Glutamatergic neuron (in vitro differentiated cells): ENCODE data around the gene CBX2. TPM values are rescaled to one million over a fixed set of nuclear protein-coding genes. Genes with fewer than 3 reads are reported as not detected.
"Not testable (repeated sequence)": the region's sequence is repeated elsewhere in the genome, so short reads cannot be mapped to it uniquely, and the experiment has no call there.

Source experiments
- DNase-seq: peaks from one replicate; pipeline ENCODE4 v3.0.0; 2022
- H3K27ac Mint-ChIP-seq: one replicate; pipeline ENCODE4 v1.8.0; 2020; ENCODE audit warnings: mild to moderate bottlenecking, mixed read lengths, inconsistent platforms; ENCODE audit not compliant: unreplicated experiment
- H3K27me3 Mint-ChIP-seq: one replicate; pipeline ENCODE4 v1.8.0; 2020; ENCODE audit warnings: mild to moderate bottlenecking, moderate library complexity, mixed read lengths, inconsistent platforms; ENCODE audit not compliant: unreplicated experiment
- H3K36me3 Mint-ChIP-seq: one replicate; pipeline ENCODE4 v1.8.0; 2020; ENCODE audit warnings: mild to moderate bottlenecking, mixed read lengths, inconsistent platforms; ENCODE audit not compliant: unreplicated experiment
- H3K4me1 Mint-ChIP-seq: one replicate; pipeline ENCODE4 v1.8.0; 2020; ENCODE audit warnings: mild to moderate bottlenecking, low read depth, mixed read lengths, inconsistent platforms; ENCODE audit not compliant: unreplicated experiment
- H3K4me3 Mint-ChIP-seq: one replicate; pipeline ENCODE4 v1.8.0; 2020; ENCODE audit warnings: mild to moderate bottlenecking, mixed read lengths, inconsistent platforms; ENCODE audit not compliant: unreplicated experiment
- H3K9me3 Mint-ChIP-seq: one replicate; pipeline ENCODE4 v1.8.0; 2020; ENCODE audit warnings: mild to moderate bottlenecking, moderate library complexity, mixed read lengths, inconsistent platforms; ENCODE audit not compliant: unreplicated experiment
- CTCF ChIP-seq: fragments of 200-600 bp; sonication (generic); IDR thresholded peaks from one replicate; pipeline ENCODE4 v1.5.0; 2021; ENCODE audit not compliant: partially characterized antibody, unreplicated experiment
- total RNA-seq: library from RNA; stranded (reverse); fragmentation: NEBNext Ultra II Directional; extraction: Animal tissue kit (Norgen Biotek cat#: 25700); gene quantifications from one replicate; pipeline ENCODE4 v1.2.1, GENCODE V29; 2021; ENCODE audit not compliant: unreplicated experiment

CBX2 gene
- total RNA-seq, 1 donor from 2014 or later = 78.8 TPM

- DNase-seq = no peak
- no peak overlapping the region for H3K27ac Mint-ChIP-seq
- H3K27me3 Mint-ChIP-seq = peaks cover 5% of the 10 kb centered on the region
- peaks cover 5% of the 10 kb centered on the region for H3K4me1 Mint-ChIP-seq
- TF ChIP-seq CTCF = no peak
- no peak overlapping the region for H3K4me3 Mint-ChIP-seq
- no peaks in the 10 kb centered on the region for H3K36me3 Mint-ChIP-seq
- H3K9me3 Mint-ChIP-seq = no peaks in the 10 kb centered on the region
These were observed 8.1 kb upstream of the CBX2 start for GRCh38 chr17:79769570-79770506.

GRCh38 chr17:79771276-79771675, 6.7 kb upstream of the CBX2 start:
- no peak for DNase-seq
- no peak for TF ChIP-seq CTCF
- Mint-ChIP-seq H3K4me3 (no peak overlapping the region), H3K27me3 (peaks cover 5% of the 10 kb centered on the region), H3K4me1 (peaks cover 10% of the 10 kb centered on the region), H3K27ac (no peak overlapping the region), H3K36me3 (no peaks in the 10 kb centered on the region), H3K9me3 (no peaks in the 10 kb centered on the region)

GRCh38 chr17:79772726-79773125, 5.2 kb upstream of the CBX2 start:
- H3K27ac Mint-ChIP-seq, DNase-seq, H3K36me3 Mint-ChIP-seq, H3K9me3 Mint-ChIP-seq, H3K27me3 Mint-ChIP-seq, H3K4me3 Mint-ChIP-seq: not testable (repeated sequence)
- peaks cover 20% of the 10 kb centered on the region for H3K4me1 Mint-ChIP-seq

- no peak for DNase-seq
- peaks cover 11% of the 10 kb centered on the region for H3K27me3 Mint-ChIP-seq
- peak overlapping the region; percentile 15 for H3K4me3 Mint-ChIP-seq
- no peak overlapping the region for H3K27ac Mint-ChIP-seq
- peaks cover 22% of the 10 kb centered on the region for H3K4me1 Mint-ChIP-seq
- TF ChIP-seq CTCF = no peak
- H3K36me3 Mint-ChIP-seq = no peaks in the 10 kb centered on the region
- H3K9me3 Mint-ChIP-seq = peaks cover 9% of the 10 kb centered on the region
These were observed 3.4 kb upstream of the CBX2 start for GRCh38 chr17:79774561-79774975.

- Mint-ChIP-seq H3K36me3 (no peaks in the 10 kb centered on the region), H3K27ac (no peak overlapping the region), H3K27me3 (peaks cover 19% of the 10 kb centered on the region), H3K4me3 (no peak overlapping the region), H3K4me1 (peaks cover 32% of the 10 kb centered on the region), H3K9me3 (peaks cover 13% of the 10 kb centered on the region)
- DNase-seq = no peak
- TF ChIP-seq CTCF = no peak
These were observed 2.3 kb upstream of the CBX2 start for GRCh38 chr17:79775632-79776031.
